Activated CD4-positive, alpha-beta memory T cell treated with anti-CD3 and anti-CD28 coated beads, Interleukin-2, amount 10 ng/mL, durations not matched to agents 7 days and 5 days (primary cell): Measurements from ENCODE around the gene ZFAND3. TPM values are rescaled to one million over a fixed set of nuclear protein-coding genes. Genes with fewer than 3 reads are reported as not detected.

Experiments used
- CTCF ChIA-PET: fragments of 350-600 bp; sonication (Branson Sonifier 250); formaldehyde crosslinking; loops from one replicate; lab custom pipeline; 2021; ENCODE audit warnings: antibody characterized with exemption, inconsistent platforms; lab: Charles Lee
- POLR2A ChIA-PET: fragments of 350-600 bp; sonication (Branson Sonifier 250); formaldehyde crosslinking; loops from one replicate; lab custom pipeline; 2021; ENCODE audit warnings: antibody characterized with exemption; lab: Charles Lee
- DNase-seq: peaks from one replicate; pipeline ENCODE4 v3.0.0-alpha.2; 2020
- H3K27ac Mint-ChIP-seq: one replicate; pipeline ENCODE4 v1.8.0; 2021; ENCODE audit warnings: mild to moderate bottlenecking, mixed read lengths
- H3K27me3 Mint-ChIP-seq: one replicate; pipeline ENCODE4 v1.8.0; 2021; ENCODE audit warnings: mixed read lengths
- H3K36me3 Mint-ChIP-seq: one replicate; pipeline ENCODE4 v1.8.0; 2021; ENCODE audit warnings: low read depth, mixed read lengths
- H3K4me1 Mint-ChIP-seq: one replicate; pipeline ENCODE4 v1.8.0; 2021; ENCODE audit warnings: mixed read lengths
- H3K4me3 Mint-ChIP-seq: one replicate; pipeline ENCODE4 v1.8.0; 2021; ENCODE audit warnings: mild to moderate bottlenecking, mixed read lengths
- H3K9me3 Mint-ChIP-seq: one replicate; pipeline ENCODE4 v1.8.0; 2021; ENCODE audit warnings: mixed read lengths
- total RNA-seq, 2 experiments: library from RNA; stranded (reverse); gene quantifications; one replicate each; pipeline ENCODE4 v1.2.3, GENCODE V29; 2021

The ZFAND3 gene
- total RNA-seq, 2 experiments from 2014 or later: 35.2 to 38.2 TPM

- Mint-ChIP-seq H3K36me3 (peaks cover 19% of the 10 kb centered on the region), H3K9me3 (no peaks in the 10 kb centered on the region), H3K4me3 (no peak overlapping the region), H3K4me1 (peaks cover 4% of the 10 kb centered on the region), H3K27me3 (no peaks in the 10 kb centered on the region), H3K27ac (no peak overlapping the region)
- no peak for DNase-seq
- ChIA-PET CTCF (interaction anchor here (1.3 kb wide), 1 partner anchor 12 kb away, joined by 4 read pairs; no protein-coding TSS in a partner anchor), POLR2A (no interaction called here)
Measured at GRCh38 chr6:38057994-38058393, 238.5 kb downstream of the ZFAND3 start.

DNA sequence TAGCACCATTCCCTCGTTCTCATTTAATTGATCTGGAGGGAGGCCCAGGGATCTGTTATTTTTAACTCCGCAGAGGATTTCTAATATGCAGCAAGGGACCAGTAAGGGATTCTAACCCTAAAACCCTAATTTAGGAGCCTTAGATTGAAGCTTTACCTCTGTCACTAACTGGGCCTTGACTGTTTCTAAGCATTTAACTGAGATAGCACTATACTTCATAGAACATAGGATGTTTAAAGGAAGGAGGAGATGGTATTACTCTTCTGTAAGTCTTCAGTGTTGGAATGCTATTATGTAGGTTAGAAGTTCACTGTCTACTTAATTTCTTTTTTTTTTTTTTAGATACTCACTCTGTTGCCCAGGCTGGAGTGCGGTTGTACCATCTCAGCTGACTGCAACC is 242.5 kb downstream of the ZFAND3 start:
- peaks cover 28% of the 10 kb centered on the region for H3K36me3 Mint-ChIP-seq
- no peak for DNase-seq
- no peaks in the 10 kb centered on the region for H3K27me3 Mint-ChIP-seq
- ChIA-PET CTCF (interaction anchor here (1.0 kb wide), 1 partner anchor 13 kb away, joined by 3 read pairs; no protein-coding TSS in a partner anchor), POLR2A (interaction anchor here (1.1 kb wide), 1 partner anchor 11 kb away, joined by 3 read pairs; no protein-coding TSS in a partner anchor)
- H3K27ac Mint-ChIP-seq: no peak overlapping the region
- no peaks in the 10 kb centered on the region for H3K9me3 Mint-ChIP-seq
- H3K4me3 Mint-ChIP-seq: no peak overlapping the region
- H3K4me1 Mint-ChIP-seq: peaks cover 4% of the 10 kb centered on the region

DNA sequence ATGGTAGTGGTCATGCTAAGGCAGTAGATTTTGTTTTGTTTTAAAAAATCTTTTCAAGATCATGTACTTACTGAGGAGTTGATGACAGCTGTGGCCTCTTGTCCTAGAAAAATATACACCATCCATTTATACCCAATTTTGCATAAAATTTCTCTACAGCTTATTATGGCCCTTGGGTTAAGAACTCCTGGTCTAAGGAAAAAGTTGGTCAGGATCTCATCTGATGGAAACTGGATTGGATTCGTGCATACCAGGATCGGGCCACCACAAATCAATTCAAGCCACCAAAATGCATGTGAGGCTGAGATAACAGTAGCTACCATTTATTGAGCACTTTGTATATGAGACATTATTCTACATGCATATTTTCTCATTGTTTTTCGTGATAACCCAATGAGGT is 244.4 kb downstream of the ZFAND3 start:
- no peak for DNase-seq
- H3K4me1 Mint-ChIP-seq: no peaks in the 10 kb centered on the region
- peaks cover 28% of the 10 kb centered on the region for H3K36me3 Mint-ChIP-seq
- no peak overlapping the region for H3K4me3 Mint-ChIP-seq
- ChIA-PET CTCF (no interaction called here), POLR2A (no interaction called here)
- H3K9me3 Mint-ChIP-seq: no peaks in the 10 kb centered on the region
- no peaks in the 10 kb centered on the region for H3K27me3 Mint-ChIP-seq
- H3K27ac Mint-ChIP-seq: no peak overlapping the region

GRCh38 chr6:38064431-38064830 is 244.9 kb downstream of the ZFAND3 start:
- H3K27ac Mint-ChIP-seq: no peak overlapping the region
- no peaks in the 10 kb centered on the region for H3K9me3 Mint-ChIP-seq
- DNase-seq: no peak
- H3K36me3 Mint-ChIP-seq: peaks cover 28% of the 10 kb centered on the region
- H3K4me3 Mint-ChIP-seq: no peak overlapping the region
- H3K4me1 Mint-ChIP-seq: no peaks in the 10 kb centered on the region
- no peaks in the 10 kb centered on the region for H3K27me3 Mint-ChIP-seq
- ChIA-PET CTCF (no interaction called here), POLR2A (no interaction called here)

- POLR2A ChIA-PET: no interaction called here
- H3K9me3 Mint-ChIP-seq: no peaks in the 10 kb centered on the region
Measured at GRCh38 chr6:38065734-38066305, 246.3 kb downstream of the ZFAND3 start.

DNA sequence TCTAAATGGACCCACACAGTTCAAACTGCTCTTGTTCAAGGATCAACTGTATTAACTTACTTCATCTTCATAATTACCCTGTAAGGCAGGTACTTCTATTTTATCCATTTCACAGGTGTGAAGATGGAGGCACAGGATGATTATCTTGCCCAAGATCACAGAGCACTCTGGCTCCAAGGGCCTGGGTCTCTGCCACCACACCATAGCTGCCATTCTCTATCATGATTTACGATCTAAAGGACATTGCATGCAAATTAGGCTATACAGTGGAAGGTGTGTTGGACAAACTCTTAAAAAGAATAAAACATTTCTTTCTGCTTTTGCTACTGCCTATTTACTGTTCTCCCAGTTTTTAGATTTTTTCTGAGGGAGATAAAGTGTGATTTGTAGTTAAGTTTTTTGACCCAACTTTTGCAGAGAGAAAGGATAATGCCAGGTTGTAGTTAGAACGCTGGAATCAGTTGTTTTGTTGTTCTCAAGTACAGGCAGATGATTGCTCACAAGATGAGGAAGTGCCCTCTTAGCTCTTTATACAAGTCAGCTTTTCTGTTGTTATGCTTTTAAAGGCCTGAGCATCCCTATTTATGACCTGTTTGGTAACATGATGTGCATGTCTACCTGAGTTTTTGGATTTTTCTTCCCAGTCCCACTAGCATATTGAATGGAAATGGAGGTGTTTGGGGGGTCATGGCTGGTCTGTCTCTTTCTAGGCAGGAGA is 247.9 kb downstream of the ZFAND3 start:
- no peak for DNase-seq
- Mint-ChIP-seq H3K27ac (no peak overlapping the region), H3K4me3 (no peak overlapping the region), H3K9me3 (no peaks in the 10 kb centered on the region), H3K4me1 (no peaks in the 10 kb centered on the region), H3K27me3 (no peaks in the 10 kb centered on the region), H3K36me3 (peaks cover 15% of the 10 kb centered on the region)
- POLR2A ChIA-PET: no interaction called here
- CTCF ChIA-PET: no interaction called here

More at GRCh38 chr6:38065734-38066305, 246.3 kb downstream of the ZFAND3 start:
- peaks cover 28% of the 10 kb centered on the region for H3K36me3 Mint-ChIP-seq
- CTCF ChIA-PET: no interaction called here
- H3K4me1 Mint-ChIP-seq: no peaks in the 10 kb centered on the region
- DNase-seq: no peak
- H3K27ac Mint-ChIP-seq: no peak overlapping the region
- no peak overlapping the region for H3K4me3 Mint-ChIP-seq
- no peaks in the 10 kb centered on the region for H3K27me3 Mint-ChIP-seq

DNA sequence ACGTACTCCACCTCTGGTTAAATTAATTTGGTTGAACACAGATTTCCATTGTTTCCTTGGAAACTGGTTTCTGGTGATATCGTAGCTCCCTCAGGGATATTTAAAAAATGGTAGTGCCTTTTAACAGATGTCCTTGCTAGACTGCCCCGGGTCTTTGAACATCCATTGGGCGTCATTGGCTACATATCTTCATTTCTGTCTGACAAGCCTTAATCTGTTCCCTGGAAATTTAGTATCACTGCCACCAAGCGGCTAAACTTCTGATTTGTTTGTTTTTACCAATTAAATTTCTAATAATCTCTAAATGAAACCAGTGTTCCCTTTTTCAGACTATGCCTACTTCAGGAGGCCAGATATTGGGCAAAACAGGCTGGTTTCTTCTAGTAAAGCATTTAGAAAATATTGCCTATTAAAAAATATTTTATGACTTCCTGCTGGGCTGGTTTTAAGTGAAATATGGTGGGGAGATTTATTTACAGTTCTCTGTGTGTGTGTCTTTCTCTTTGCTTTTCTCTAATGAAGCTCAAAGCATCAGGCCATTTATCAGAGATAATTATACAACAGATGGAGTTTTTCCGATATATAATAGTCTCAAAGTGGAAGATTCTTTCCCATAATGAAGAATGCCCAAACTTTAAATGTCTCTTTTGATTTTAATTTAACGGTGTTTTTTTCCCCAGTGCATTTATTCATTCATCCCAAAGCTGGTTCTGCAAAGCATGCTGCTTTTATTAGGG is 249.5 kb downstream of the ZFAND3 start:
- Mint-ChIP-seq H3K27me3 (no peaks in the 10 kb centered on the region), H3K4me3 (no peak overlapping the region), H3K4me1 (no peaks in the 10 kb centered on the region), H3K9me3 (no peaks in the 10 kb centered on the region), H3K36me3 (peaks cover 5% of the 10 kb centered on the region), H3K27ac (no peak overlapping the region)
- DNase-seq: no peak
- ChIA-PET CTCF (no interaction called here), POLR2A (no interaction called here)

- H3K27me3 Mint-ChIP-seq: no peaks in the 10 kb centered on the region
- ChIA-PET POLR2A (no interaction called here), CTCF (no interaction called here)
- no peaks in the 10 kb centered on the region for H3K9me3 Mint-ChIP-seq
- H3K27ac Mint-ChIP-seq: no peak overlapping the region
- H3K4me1 Mint-ChIP-seq: no peaks in the 10 kb centered on the region
- no peak for DNase-seq
- H3K36me3 Mint-ChIP-seq: peaks cover 7% of the 10 kb centered on the region
- no peak overlapping the region for H3K4me3 Mint-ChIP-seq
Measured at GRCh38 chr6:38077488-38078030, 258.0 kb downstream of the ZFAND3 start.

GRCh38 chr6:38078671-38079070 is 259.1 kb downstream of the ZFAND3 start:
- Mint-ChIP-seq H3K9me3 (no peaks in the 10 kb centered on the region), H3K4me3 (no peak overlapping the region), H3K27me3 (no peaks in the 10 kb centered on the region), H3K36me3 (peaks cover 5% of the 10 kb centered on the region), H3K4me1 (no peaks in the 10 kb centered on the region), H3K27ac (no peak overlapping the region)
- DNase-seq: no peak
- ChIA-PET CTCF (no interaction called here), POLR2A (no interaction called here)

GRCh38 chr6:38079107-38079506 is 259.6 kb downstream of the ZFAND3 start:
- no peak overlapping the region for H3K27ac Mint-ChIP-seq
- DNase-seq: no peak
- H3K4me1 Mint-ChIP-seq: no peaks in the 10 kb centered on the region
- H3K27me3 Mint-ChIP-seq: no peaks in the 10 kb centered on the region
- ChIA-PET CTCF (interaction anchor here (0.8 kb wide), 1 partner anchor 70 kb away, joined by 3 read pairs; no protein-coding TSS in a partner anchor), POLR2A (no interaction called here)
- no peaks in the 10 kb centered on the region for H3K9me3 Mint-ChIP-seq
- H3K36me3 Mint-ChIP-seq: peaks cover 6% of the 10 kb centered on the region
- no peak overlapping the region for H3K4me3 Mint-ChIP-seq

GRCh38 chr6:38079537-38079936 is 260.0 kb downstream of the ZFAND3 start:
- Mint-ChIP-seq H3K9me3 (no peaks in the 10 kb centered on the region), H3K4me1 (no peaks in the 10 kb centered on the region), H3K27me3 (no peaks in the 10 kb centered on the region), H3K36me3 (peaks cover 9% of the 10 kb centered on the region), H3K27ac (no peak overlapping the region), H3K4me3 (no peak overlapping the region)
- POLR2A ChIA-PET: no interaction called here
- CTCF ChIA-PET: interaction anchor here (0.8 kb wide), 1 partner anchor 69 kb away, joined by 3 read pairs; no protein-coding TSS in a partner anchor
- DNase-seq: no peak

- Mint-ChIP-seq H3K9me3 (no peaks in the 10 kb centered on the region), H3K36me3 (peaks cover 8% of the 10 kb centered on the region), H3K27ac (no peak overlapping the region), H3K4me3 (no peak overlapping the region), H3K4me1 (no peaks in the 10 kb centered on the region), H3K27me3 (no peaks in the 10 kb centered on the region)
- CTCF ChIA-PET: interaction anchor here (0.5 kb wide), 1 partner anchor 1016 kb away, joined by 3 read pairs; no protein-coding TSS in a partner anchor
- no peak for DNase-seq
- POLR2A ChIA-PET: no interaction called here
Measured at GRCh38 chr6:38080360-38080759, 260.8 kb downstream of the ZFAND3 start.

DNA sequence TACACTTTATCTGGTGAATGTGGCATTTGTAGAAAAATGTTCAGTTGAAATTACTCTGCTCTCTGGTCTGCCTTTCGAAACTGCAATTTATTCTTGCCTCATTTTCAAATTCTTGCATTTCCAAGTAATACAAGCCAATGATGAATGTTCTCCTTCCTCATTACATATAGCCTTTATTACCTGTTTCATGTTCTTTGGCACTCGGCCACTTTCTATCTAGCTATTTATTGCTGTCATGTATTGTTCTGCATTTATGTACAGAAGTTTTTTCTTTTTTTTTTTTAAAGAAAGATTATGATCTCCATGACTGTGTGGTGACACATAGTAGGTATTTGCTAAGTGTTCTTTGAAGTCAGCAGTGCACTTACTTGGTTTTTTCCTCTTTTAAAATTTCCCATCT is 261.4 kb downstream of the ZFAND3 start:
- CTCF ChIA-PET: no interaction called here
- POLR2A ChIA-PET: no interaction called here

More for the DNA sequence above, 261.4 kb downstream of the ZFAND3 start:
- no peak for DNase-seq
- Mint-ChIP-seq H3K4me1 (no peaks in the 10 kb centered on the region), H3K27me3 (no peaks in the 10 kb centered on the region), H3K4me3 (no peak overlapping the region), H3K27ac (no peak overlapping the region), H3K9me3 (no peaks in the 10 kb centered on the region), H3K36me3 (peaks cover 12% of the 10 kb centered on the region)
